SU-DHL-6 (cell line): ENCODE measurements around the gene WDR33.

Experiments used
- H2AFZ ChIP-seq: fragments of 200-600 bp; sonication (generic); 2 replicates; pipeline ENCODE4 v1.6.1; 2014; ENCODE audit warnings: low read depth, mild to moderate bottlenecking, moderate library complexity, mixed read lengths, antibody characterized with exemption, low read length; ENCODE audit not compliant: severe bottlenecking
- H3F3A ChIP-seq: fragments of 200-600 bp; shearing (Covaris generic); 2 replicates; pipeline ENCODE4 v1.6.0; 2016; ENCODE audit warnings: antibody characterized with exemption, mild to moderate bottlenecking; ENCODE audit not compliant: insufficient read depth
- H3K27ac ChIP-seq: fragments of 200-600 bp; sonication (generic); 2 replicates; pipeline ENCODE4 v1.5.1; 2016; ENCODE audit warnings: low read depth, mild to moderate bottlenecking, low read length, moderate library complexity, mixed read lengths
- H3K27me3 ChIP-seq: fragments of 200-600 bp; sonication (generic), shearing (Covaris generic); 2 replicates; pipeline ENCODE4 v1.6.0; 2014; ENCODE audit warnings: mild to moderate bottlenecking, low read length
- H3K36me3 ChIP-seq: fragments of 200-600 bp; sonication (generic); 2 replicates; pipeline ENCODE4 v1.6.1; 2014; ENCODE audit warnings: mild to moderate bottlenecking, low read length, mixed read lengths
- H3K4me2 ChIP-seq: fragments of 300-600, 200-600 bp; shearing (Covaris generic), sonication (generic); 2 replicates; pipeline ENCODE4 v1.6.0; 2014; ENCODE audit warnings: low read length, low read depth, mild to moderate bottlenecking; ENCODE audit not compliant: poor library complexity, severe bottlenecking
- H3K4me3 ChIP-seq: fragments of 200-600 bp; sonication (generic); 2 replicates; pipeline ENCODE4 v1.5.1; 2014; ENCODE audit warnings: antibody characterized with exemption, low read length, mild to moderate bottlenecking, mixed read lengths; ENCODE audit not compliant: insufficient read depth, poor library complexity, severe bottlenecking
- H3K79me2 ChIP-seq: fragments of 200-600 bp; sonication (generic); 2 replicates; pipeline ENCODE4 v1.6.1; 2014; ENCODE audit warnings: mild to moderate bottlenecking, low read length, moderate library complexity; ENCODE audit not compliant: insufficient read depth
- H3K9ac ChIP-seq: fragments of 200-600 bp; sonication (generic); 2 replicates; pipeline ENCODE4 v1.7.0; 2014; ENCODE audit warnings: mild to moderate bottlenecking, low read length
- H3K9me2 ChIP-seq: fragments of 200-600 bp; sonication (generic); replicated peaks from 2 replicates; pipeline ENCODE4 v1.6.1; 2014; ENCODE audit warnings: low read length; ENCODE audit not compliant: insufficient read depth
- H3K9me3 ChIP-seq: fragments of 200-600 bp; sonication (generic); 2 replicates; pipeline ENCODE4 v1.6.1; 2014; ENCODE audit warnings: low read length, mixed read lengths; ENCODE audit not compliant: insufficient read depth
- H4K20me1 ChIP-seq: fragments of 200-600 bp; sonication (generic); 2 replicates; pipeline ENCODE4 v1.6.1; 2014; ENCODE audit warnings: low read depth, mild to moderate bottlenecking, antibody characterized with exemption, low read length, moderate library complexity, mixed read lengths
- CTCF ChIP-seq: fragments of 200-600 bp; sonication (generic); IDR thresholded peaks from one replicate; pipeline ENCODE4 v1.5.1; 2017; ENCODE audit warnings: antibody characterized with exemption, mild to moderate bottlenecking, low read length, moderate library complexity; ENCODE audit not compliant: insufficient read depth, poor library complexity, severe bottlenecking
- EZH2phosphoT487 ChIP-seq: fragments of 200-600 bp; sonication (generic), shearing (Covaris generic); conservative IDR thresholded peaks from 2 replicates; pipeline ENCODE4 v1.6.1; 2018; ENCODE audit warnings: mild to moderate bottlenecking, antibody characterized with exemption, low read length, moderate library complexity, mixed read lengths

WDR33 gene

GRCh38 chr2:127680706-127681287, 130.2 kb downstream of the WDR33 start:
- H3K9ac ChIP-seq = no peak overlapping the region
- H3K9me2 ChIP-seq = no peaks in the 10 kb centered on the region
- no peaks in the 10 kb centered on the region for H3K79me2 ChIP-seq
- H3K27ac ChIP-seq = no peak overlapping the region
- no peak overlapping the region for H3K4me3 ChIP-seq
- H3K9me3 ChIP-seq = no peaks in the 10 kb centered on the region
- no peak overlapping the region for H3K4me2 ChIP-seq
- TF ChIP-seq EZH2phosphoT487 (no peak), CTCF (no peak)
- no peaks in the 10 kb centered on the region for H3K27me3 ChIP-seq
- no peak overlapping the region for H2AFZ ChIP-seq
- no peaks in the 10 kb centered on the region for H3K36me3 ChIP-seq
- H3F3A ChIP-seq = no peaks in the 10 kb centered on the region
- no peaks in the 10 kb centered on the region for H4K20me1 ChIP-seq

- Histone ChIP-seq H2AFZ (no peak overlapping the region), H3K9ac (no peak overlapping the region), H3K9me2 (no peaks in the 10 kb centered on the region), H3F3A (no peaks in the 10 kb centered on the region), H3K4me3 (no peak overlapping the region), H3K27me3 (no peaks in the 10 kb centered on the region), H3K79me2 (no peaks in the 10 kb centered on the region), H3K27ac (no peak overlapping the region), H4K20me1 (no peaks in the 10 kb centered on the region), H3K36me3 (no peaks in the 10 kb centered on the region), H3K4me2 (no peak overlapping the region), H3K9me3 (no peaks in the 10 kb centered on the region)
- TF ChIP-seq CTCF (no peak), EZH2phosphoT487 (no peak)
Observed at GRCh38 chr2:127679680-127680361, 131.2 kb downstream of the WDR33 start.

- no peaks in the 10 kb centered on the region for H3K79me2 ChIP-seq
- H3K4me2 ChIP-seq = no peak overlapping the region
- no peak overlapping the region for H2AFZ ChIP-seq
- H3K9me2 ChIP-seq = no peaks in the 10 kb centered on the region
- no peak overlapping the region for H3K4me3 ChIP-seq
- H4K20me1 ChIP-seq = no peaks in the 10 kb centered on the region
- H3K9ac ChIP-seq = no peak overlapping the region
- no peaks in the 10 kb centered on the region for H3K36me3 ChIP-seq
- H3F3A ChIP-seq = no peaks in the 10 kb centered on the region
- TF ChIP-seq EZH2phosphoT487 (no peak), CTCF (no peak)
- no peaks in the 10 kb centered on the region for H3K27me3 ChIP-seq
- H3K9me3 ChIP-seq = no peaks in the 10 kb centered on the region
- H3K27ac ChIP-seq = no peak overlapping the region
Observed at GRCh38 chr2:127678991-127679390, 132.0 kb downstream of the WDR33 start.
